Spleen (tissue), 11 donors: ENCODE results near the gene USP24. TPM values are rescaled to one million over a fixed set of nuclear protein-coding genes. Genes with fewer than 3 reads are reported as not detected.

Experiments
- DNase-seq: peaks from one replicate; pipeline ENCODE4 v3.0.0-alpha.2; 2020
- H3K27ac ChIP-seq, 8 donors: fragments of 200-600 bp; sonication (generic) in 7 of 8; 1 replicate in 4 of 8; 2 replicates in 4 of 8; pipeline versions ENCODE4 v1.5.0 to v1.8.0; 2016 to 2021; ENCODE audit warnings: inconsistent platforms in 4 of 8, mild to moderate bottlenecking in 4 of 8, moderate library complexity in 1 of 8
- H3K27me3 ChIP-seq, 7 donors: fragments of 200-600 bp; sonication (generic) in 6 of 7; replicated peaks in 1 of 7; 1 replicate in 4 of 7; 2 replicates in 3 of 7; pipeline versions ENCODE4 v1.5.0 to v1.8.0; 2016 to 2021; ENCODE audit warnings: inconsistent platforms in 3 of 7, mild to moderate bottlenecking in 1 of 7
- H3K36me3 ChIP-seq, 6 donors: fragments of 200-600 bp; sonication (generic) in 5 of 6; 1 replicate in 4 of 6; 2 replicates in 2 of 6; pipeline versions ENCODE4 v1.5.0 to v1.8.0; 2016 to 2021; ENCODE audit warnings: inconsistent platforms in 2 of 6
- H3K4me1 ChIP-seq, 6 donors: fragments of 200-600 bp; sonication (generic) in 5 of 6; 1 replicate in 3 of 6; 2 replicates in 3 of 6; pipeline versions ENCODE4 v1.5.0 to v1.8.0; 2016 to 2021; ENCODE audit warnings: inconsistent platforms in 3 of 6
- H3K4me3 ChIP-seq, 8 donors: fragments of 200-600 bp; sonication (generic) in 7 of 8; 1 replicate in 4 of 8; 2 replicates in 4 of 8; pipeline versions ENCODE4 v1.5.0 to v1.8.0; 2016 to 2021; ENCODE audit warnings: inconsistent platforms in 4 of 8, mild to moderate bottlenecking in 4 of 8, moderate library complexity in 2 of 8
- H3K9me3 ChIP-seq, 8 donors: fragments of 200-600 bp; sonication (generic) in 7 of 8; 1 replicate in 4 of 8; 2 replicates in 4 of 8; pipeline versions ENCODE4 v1.5.0 to v1.8.0; 2016 to 2021; ENCODE audit warnings: inconsistent platforms in 4 of 8
- POLR2A ChIP-seq, 3 donors: fragments of 450-650 bp; IDR thresholded peaks; one replicate each; pipeline ENCODE4 v1.5.1; 2017; ENCODE audit warnings: antibody characterized with exemption in 3 of 3, mild to moderate bottlenecking in 1 of 3
- POLR2AphosphoS5 ChIP-seq, 3 donors: sonication (generic); formaldehyde crosslinking; IDR thresholded peaks; one replicate each; pipeline ENCODE4 v1.5.1; 2017; ENCODE audit warnings: antibody characterized with exemption in 3 of 3
- WGBS, 5 donors: extraction: QIAGEN DNeasy Blood & Tissue Kit in 3 of 5; methylation state at CpG; one replicate each; pipeline versions ENCODE4 v1.1.5 to v1.1.7; 2013 to 2018; 5-methylcytosine and 5-hydroxymethylcytosine counted together
- intact Hi-C: fragments of 100-400 bp; cut with DNase I; formaldehyde crosslinking; loops from one replicate; pipeline ENCODE4 v1.15.0; 2023; ENCODE audit warnings: low total_unique reads
- polyA plus RNA-seq, 3 donors: library from polyadenylated mRNA; stranded (reverse); fragments of 200-250 nt; gene quantifications; one replicate each; pipeline ENCODE4 v1.2.1, GENCODE V29; 2013
- total RNA-seq, 7 donors: library from RNA; depleted of rRNA in 3 of 7; stranded (reverse); fragments of >200 nt in 3 of 7; fragmentation: NEBNext Ultra II Directional in 4 of 7; extraction: Animal tissue kit (Norgen Biotek cat#: 25700) in 4 of 7; gene quantifications; one replicate each; pipeline versions ENCODE4 v1.1.0 to v1.2.1, GENCODE V29; 2016 to 2021
- TF ChIP-seq, protein P1 (sequence below), 11 experiments: fragments of 200-600 bp in 7 of 11; fragments of 450-650 bp in 4 of 11; sonication (generic) in 4 of 11; IDR thresholded peaks in 8 of 11; conservative IDR thresholded peaks in 3 of 11; 1 replicate in 7 of 11; 2 replicates in 4 of 11; pipeline versions ENCODE4 v1.4.0 to v1.8.0; 2016 to 2021; ENCODE audit warnings: antibody characterized with exemption in 11 of 11, inconsistent platforms in 4 of 11, mild to moderate bottlenecking in 1 of 11
- donor health status: healthy with polysubstance abuse.
- donor health status: DM: no; HTN: no; CAD: no; lungs with moderate emphysema.
- donor health status: DM: no; HTN: no; CAD: no.
- donor health status: Bipolar disorder and iron deficiency.
- donor health status: healthy.
- donor health status: DM: no; HTN: no; CAD: no.
- donor health status: DM: yes; HTN: yes; CAD: no.

Gene USP24
- total and polyA plus RNA-seq, 10 donors = 11.6 to 94.5 (median 70.1) TPM

DNA sequence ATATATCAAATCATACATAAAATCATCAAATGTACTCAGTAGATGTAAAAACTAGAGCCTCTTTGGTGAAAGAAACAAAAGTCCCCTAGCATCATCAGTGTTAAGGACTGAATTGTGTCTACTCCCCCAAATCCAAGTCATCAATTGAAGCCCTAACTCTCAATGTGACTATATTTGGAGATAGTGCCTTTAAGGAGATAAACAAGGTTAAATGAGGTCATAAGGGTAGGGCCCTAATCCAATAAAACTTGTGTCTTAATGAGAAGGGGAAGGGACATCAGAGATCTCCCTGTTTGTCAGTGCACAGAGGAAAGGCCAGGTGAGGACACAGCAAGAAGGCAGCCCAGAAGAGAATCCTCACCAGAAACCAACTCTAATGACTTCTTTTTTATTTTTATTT is 33.5 kb downstream of the USP24 start:
- Histone ChIP-seq H3K27ac (no peak overlapping the region), H3K36me3 (peaks cover 0 to 20% (median 5%) of the 10 kb centered on the region in 6 donors), H3K4me1 (peaks cover 0 to 53% (median 6%) of the 10 kb centered on the region in 6 donors), H3K4me3 (no peak overlapping the region), H3K27me3 (no peaks in the 10 kb centered on the region), H3K9me3 (peaks cover 0 to 16% (median 12%) of the 10 kb centered on the region in 8 donors)
- TF ChIP-seq, protein P1, sequence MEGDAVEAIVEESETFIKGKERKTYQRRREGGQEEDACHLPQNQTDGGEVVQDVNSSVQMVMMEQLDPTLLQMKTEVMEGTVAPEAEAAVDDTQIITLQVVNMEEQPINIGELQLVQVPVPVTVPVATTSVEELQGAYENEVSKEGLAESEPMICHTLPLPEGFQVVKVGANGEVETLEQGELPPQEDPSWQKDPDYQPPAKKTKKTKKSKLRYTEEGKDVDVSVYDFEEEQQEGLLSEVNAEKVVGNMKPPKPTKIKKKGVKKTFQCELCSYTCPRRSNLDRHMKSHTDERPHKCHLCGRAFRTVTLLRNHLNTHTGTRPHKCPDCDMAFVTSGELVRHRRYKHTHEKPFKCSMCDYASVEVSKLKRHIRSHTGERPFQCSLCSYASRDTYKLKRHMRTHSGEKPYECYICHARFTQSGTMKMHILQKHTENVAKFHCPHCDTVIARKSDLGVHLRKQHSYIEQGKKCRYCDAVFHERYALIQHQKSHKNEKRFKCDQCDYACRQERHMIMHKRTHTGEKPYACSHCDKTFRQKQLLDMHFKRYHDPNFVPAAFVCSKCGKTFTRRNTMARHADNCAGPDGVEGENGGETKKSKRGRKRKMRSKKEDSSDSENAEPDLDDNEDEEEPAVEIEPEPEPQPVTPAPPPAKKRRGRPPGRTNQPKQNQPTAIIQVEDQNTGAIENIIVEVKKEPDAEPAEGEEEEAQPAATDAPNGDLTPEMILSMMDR (IDR thresholded peaks at IDR 0.05 in 8 of 11, conservative IDR thresholded peaks at IDR 0.05 in 3 of 11) = no peak
- TF ChIP-seq POLR2AphosphoS5 (IDR thresholded peaks at IDR 0.05) (no peak), POLR2A (IDR thresholded peaks at IDR 0.05) (no peak)
- no peak for DNase-seq
- intact Hi-C loops = no loop called here

DNA sequence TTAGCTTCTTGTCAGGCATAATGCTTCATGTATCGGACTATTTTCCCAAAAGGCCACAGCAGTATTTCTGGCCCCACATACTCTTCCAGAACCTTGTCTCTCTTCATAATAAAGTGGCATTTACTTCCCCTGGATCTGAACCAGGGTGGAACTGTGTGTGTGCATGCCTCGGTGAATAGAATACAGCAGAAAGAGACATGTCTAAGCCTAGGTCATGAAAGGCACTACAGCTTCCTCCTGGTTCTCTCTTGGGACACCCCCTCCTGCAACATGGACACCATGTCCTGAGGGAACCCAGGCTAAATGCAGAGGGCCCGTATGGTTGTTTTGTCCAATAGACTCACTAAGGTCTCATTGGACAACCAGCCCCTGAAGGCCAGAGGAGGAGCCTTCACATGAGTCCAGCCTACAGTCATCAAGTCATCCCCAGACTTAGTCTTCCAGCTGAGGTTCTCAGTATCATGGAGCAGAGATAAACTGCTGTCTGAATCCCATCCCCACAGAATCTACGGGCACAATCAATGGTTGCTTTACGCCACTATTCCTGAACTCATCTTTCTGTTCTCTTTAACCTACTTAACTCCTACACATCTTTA is 35.0 kb downstream of the USP24 start:
- Histone ChIP-seq H3K4me1 (peaks cover 0 to 45% (median 6%) of the 10 kb centered on the region in 6 donors), H3K4me3 (no peak overlapping the region), H3K9me3 (peaks cover 0 to 16% (median 12%) of the 10 kb centered on the region in 8 donors), H3K36me3 (peaks cover 0 to 35% (median 9%) of the 10 kb centered on the region in 6 donors), H3K27ac (no peak overlapping the region), H3K27me3 (no peaks in the 10 kb centered on the region)
- intact Hi-C loops = no loop called here
- DNase-seq = no peak
- TF ChIP-seq POLR2AphosphoS5 (IDR thresholded peaks at IDR 0.05) (no peak), POLR2A (IDR thresholded peaks at IDR 0.05) (no peak)
- TF ChIP-seq, protein P1 (IDR thresholded peaks at IDR 0.05 in 8 of 11, conservative IDR thresholded peaks at IDR 0.05 in 3 of 11) = no peak
- WGBS, 5 donors = 94 to 98% (median 97%) methylated on average over 5 of the region's 5 CpGs

DNA sequence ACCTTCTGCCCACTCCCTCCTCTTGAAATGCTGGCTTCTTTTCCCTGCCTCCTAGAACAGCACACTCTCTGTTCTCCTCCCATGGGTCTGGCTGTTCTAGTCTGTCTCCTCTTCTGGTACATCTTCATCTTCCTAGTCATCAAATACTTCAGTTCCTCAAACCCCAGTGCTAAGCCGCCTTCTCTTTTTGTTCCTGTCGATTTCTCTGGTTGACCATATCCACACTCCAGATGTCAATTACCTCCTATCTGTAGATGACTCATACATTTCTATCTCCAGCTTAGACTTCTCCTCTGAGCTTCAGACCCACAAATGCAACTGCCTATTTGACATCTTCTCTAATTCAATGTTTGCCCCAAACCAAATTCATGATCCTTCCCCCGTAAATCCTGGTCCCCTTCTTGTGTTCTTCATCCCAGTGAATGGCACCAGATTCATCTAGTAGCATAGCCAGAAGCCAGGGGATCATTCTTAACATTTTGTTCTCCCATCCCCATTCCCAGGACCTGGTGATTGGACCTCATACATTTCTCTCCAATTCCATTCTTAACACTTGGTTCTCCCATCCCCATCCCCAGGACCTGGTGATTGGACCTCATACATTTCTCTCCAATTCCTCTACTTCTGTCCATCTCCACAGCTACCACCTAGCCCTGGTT is 35.9 kb downstream of the USP24 start:
- no peak overlapping the region for H3K4me3 ChIP-seq
- H3K27me3 ChIP-seq = no peaks in the 10 kb centered on the region
- intact Hi-C loops = no loop called here
- WGBS, 5 donors = 55 to 81% (median 69%) methylated on average over 3 of the region's 3 CpGs
- no peak for DNase-seq
- TF ChIP-seq, protein P1 (IDR thresholded peaks at IDR 0.05 in 8 of 11, conservative IDR thresholded peaks at IDR 0.05 in 3 of 11) = no peak
- TF ChIP-seq POLR2A (IDR thresholded peaks at IDR 0.05) (no peak), POLR2AphosphoS5 (IDR thresholded peaks at IDR 0.05) (no peak)
- H3K36me3 ChIP-seq = peaks cover 0 to 36% (median 9%) of the 10 kb centered on the region in 6 donors
- H3K27ac ChIP-seq = no peak overlapping the region
- H3K9me3 ChIP-seq = peaks cover 0 to 8% (median 5%) of the 10 kb centered on the region in 8 donors
- H3K4me1 ChIP-seq = peaks cover 0 to 41% (median 6%) of the 10 kb centered on the region in 6 donors

DNA sequence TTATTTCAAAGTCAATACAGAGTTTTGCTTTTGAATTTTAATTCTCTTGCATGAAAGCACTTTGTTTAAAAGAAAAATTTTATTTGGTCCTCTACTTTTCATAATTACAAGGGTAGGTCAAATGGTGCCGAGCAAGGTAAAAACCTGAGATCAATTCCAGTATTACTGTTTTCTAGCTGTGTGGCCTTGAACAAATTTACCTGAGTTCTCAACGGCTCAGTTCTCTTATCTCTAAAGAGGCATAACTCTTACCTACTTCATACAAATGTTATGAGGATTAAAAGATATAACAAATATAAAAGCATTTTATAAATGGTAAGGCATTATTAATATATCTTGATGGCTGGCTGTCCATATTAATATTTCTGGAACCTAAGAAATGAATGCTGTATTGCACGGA is 42.5 kb downstream of the USP24 start:
- 93 to 99% (median 94%) methylated on average over 3 of the region's 3 CpGs for WGBS, 5 donors
- intact Hi-C loops = no loop called here
- no peak overlapping the region for H3K27ac ChIP-seq
- peaks cover 0 to 88% (median 30%) of the 10 kb centered on the region in 6 donors for H3K36me3 ChIP-seq
- no peak overlapping the region for H3K4me3 ChIP-seq
- H3K9me3 ChIP-seq = no peaks in the 10 kb centered on the region
- no peak for TF ChIP-seq POLR2A (IDR thresholded peaks at IDR 0.05)
- TF ChIP-seq POLR2AphosphoS5 (IDR thresholded peaks at IDR 0.05) = no peak
- TF ChIP-seq, protein P1 (IDR thresholded peaks at IDR 0.05 in 8 of 11, conservative IDR thresholded peaks at IDR 0.05 in 3 of 11) = no peak
- H3K27me3 ChIP-seq = no peaks in the 10 kb centered on the region
- peaks cover 0 to 12% (median 0%) of the 10 kb centered on the region in 6 donors for H3K4me1 ChIP-seq
- DNase-seq = no peak
